ENCODE measurements around the gene S100A6. TPM values are rescaled to one million over a fixed set of nuclear protein-coding genes. Genes with fewer than 3 reads are reported as not detected.
A peak's percentile ranks its signal among the peaks of the same experiment; 100 is the strongest.

Gene S100A6
- total RNA-seq, 1 donor, result 1,303 TPM

DNA sequence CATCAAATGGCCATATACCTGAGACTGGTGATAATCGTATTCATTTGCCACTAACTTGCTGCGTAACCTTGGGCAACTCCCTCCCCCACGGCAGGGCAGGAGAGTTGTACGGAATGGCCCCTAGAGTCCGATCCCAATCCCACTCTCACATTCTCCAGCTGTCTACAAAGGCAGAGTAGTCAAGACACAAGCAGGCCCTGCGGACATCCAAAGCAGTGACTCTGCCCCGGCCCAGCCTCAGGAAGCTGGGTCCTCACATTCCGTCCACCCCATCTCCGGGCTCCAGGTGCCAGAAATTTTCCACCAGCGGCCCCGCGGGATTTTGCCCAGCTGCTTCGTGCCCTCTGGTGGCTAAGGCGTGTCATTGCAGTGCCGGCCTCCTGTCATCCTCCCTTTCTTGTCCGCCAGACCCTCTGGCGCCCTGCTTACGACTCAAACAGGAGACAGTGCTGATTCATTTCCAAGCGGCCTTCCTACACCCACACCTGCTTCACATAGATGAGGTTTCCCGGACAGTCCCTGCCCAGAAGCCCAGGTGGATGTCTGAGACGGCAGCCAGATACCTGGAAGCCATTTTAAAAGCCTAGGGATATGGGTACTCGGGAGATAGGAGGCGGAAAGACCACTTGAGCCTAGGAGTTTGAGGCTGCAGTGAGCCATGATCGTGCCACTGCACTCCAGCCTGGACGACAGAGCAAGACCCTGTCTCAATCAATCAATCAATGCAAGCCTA, 32.7 kb upstream of the S100A6 start:
- DNase-seq (ENCODE audit: low read depth), result peak; percentile 88
- no peak overlapping the region for H3K4me3 ChIP-seq (ENCODE audit: low read depth, low read length)
- TF ChIP-seq, protein P1, sequence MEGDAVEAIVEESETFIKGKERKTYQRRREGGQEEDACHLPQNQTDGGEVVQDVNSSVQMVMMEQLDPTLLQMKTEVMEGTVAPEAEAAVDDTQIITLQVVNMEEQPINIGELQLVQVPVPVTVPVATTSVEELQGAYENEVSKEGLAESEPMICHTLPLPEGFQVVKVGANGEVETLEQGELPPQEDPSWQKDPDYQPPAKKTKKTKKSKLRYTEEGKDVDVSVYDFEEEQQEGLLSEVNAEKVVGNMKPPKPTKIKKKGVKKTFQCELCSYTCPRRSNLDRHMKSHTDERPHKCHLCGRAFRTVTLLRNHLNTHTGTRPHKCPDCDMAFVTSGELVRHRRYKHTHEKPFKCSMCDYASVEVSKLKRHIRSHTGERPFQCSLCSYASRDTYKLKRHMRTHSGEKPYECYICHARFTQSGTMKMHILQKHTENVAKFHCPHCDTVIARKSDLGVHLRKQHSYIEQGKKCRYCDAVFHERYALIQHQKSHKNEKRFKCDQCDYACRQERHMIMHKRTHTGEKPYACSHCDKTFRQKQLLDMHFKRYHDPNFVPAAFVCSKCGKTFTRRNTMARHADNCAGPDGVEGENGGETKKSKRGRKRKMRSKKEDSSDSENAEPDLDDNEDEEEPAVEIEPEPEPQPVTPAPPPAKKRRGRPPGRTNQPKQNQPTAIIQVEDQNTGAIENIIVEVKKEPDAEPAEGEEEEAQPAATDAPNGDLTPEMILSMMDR (IDR thresholded peaks at IDR 0.05; ENCODE audit: insufficient read depth, low read length), result peak; percentile 98

DNA sequence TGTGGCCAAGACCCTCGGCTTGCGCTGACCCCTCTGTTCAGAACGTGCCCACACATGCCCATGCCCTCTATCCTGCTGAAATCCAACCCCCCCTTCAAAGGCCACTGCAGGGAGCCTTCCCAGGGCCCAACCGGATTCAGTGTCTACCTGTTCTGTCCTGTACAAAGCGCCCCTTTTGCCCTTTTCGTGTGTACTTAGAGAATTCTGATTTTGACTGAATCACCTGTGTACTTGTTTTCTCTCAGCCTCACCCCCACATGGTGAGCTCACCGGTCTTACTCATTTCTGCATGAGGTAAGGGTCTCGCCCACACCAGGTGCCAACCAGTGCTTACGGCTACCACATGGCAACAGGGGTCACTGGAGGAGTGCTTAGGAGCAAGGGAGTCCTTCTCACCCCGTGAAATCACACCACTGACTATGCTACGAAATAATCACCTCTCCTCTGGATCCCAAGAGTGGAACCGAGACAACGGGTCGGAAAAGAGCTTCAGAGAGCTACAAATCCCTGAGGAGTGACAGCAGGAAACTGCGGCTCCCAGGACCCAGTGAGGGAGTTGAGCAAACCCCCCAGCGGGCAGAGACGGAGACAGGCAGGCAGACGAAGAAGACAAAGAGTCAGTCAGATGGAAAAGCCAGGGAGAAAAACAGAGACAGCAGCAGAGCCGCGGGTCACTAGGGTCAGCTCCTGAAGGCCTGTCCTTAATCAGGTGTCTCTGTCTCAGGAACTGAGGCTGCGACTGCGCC, 32.0 kb upstream of the S100A6 start:
- no peak overlapping the region for H3K4me3 ChIP-seq (ENCODE audit: low read depth, low read length)
- peak; percentile 29 for DNase-seq (ENCODE audit: low read depth)
- TF ChIP-seq, protein P1 (IDR thresholded peaks at IDR 0.05; ENCODE audit: insufficient read depth, low read length), result no peak

DNA sequence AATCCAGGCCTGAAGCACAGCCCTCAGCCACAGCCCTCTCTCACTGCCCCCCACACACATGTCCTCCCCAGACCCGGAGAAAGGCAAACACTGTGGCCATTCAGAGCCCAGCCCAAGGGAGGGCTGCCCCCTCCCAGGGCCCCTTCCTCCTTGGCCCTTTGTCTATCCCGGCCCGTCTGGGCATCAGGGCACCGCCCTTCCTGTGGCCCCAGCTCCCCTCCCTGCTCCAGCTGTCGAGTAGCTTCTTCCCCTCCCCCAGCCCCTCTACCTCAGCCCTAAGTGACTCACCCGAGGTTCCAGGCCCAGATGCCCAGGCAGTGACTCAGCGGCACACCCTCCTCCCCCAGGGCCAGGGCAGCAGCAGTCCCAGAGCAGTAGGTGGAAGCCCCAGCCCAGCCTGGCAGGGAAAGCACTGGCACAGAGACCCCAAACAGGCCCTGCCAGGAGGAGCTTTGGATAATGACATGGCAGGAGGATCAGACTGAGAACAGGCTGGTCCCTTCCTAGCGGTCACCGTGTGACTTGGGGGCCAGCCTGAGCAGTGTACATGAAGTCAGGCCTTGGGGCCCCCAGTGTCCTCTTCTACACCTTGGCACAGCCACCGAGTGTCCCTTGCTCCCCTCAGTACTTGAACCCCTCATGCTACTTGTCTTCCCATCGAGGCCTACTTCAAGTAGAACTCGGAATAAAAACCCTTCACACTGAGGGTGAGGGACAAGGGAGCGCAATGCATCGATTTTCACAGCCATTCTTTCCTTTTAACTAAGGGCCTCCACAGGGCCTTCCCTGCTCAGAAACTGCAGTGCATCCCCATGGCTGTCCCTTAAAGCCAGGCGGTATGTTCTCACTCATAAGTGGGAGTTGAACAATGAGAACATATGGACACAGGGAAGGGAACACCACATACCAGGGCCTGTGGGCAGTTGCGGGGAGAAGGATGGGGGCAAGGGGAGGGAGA, 30.9 kb upstream of the S100A6 start:
- TF ChIP-seq, protein P1 (IDR thresholded peaks at IDR 0.05; ENCODE audit: insufficient read depth, low read length), result no peak
- no peak overlapping the region for H3K4me3 ChIP-seq (ENCODE audit: low read depth, low read length)
- DNase-seq (ENCODE audit: low read depth), result peak; percentile 98

DNA sequence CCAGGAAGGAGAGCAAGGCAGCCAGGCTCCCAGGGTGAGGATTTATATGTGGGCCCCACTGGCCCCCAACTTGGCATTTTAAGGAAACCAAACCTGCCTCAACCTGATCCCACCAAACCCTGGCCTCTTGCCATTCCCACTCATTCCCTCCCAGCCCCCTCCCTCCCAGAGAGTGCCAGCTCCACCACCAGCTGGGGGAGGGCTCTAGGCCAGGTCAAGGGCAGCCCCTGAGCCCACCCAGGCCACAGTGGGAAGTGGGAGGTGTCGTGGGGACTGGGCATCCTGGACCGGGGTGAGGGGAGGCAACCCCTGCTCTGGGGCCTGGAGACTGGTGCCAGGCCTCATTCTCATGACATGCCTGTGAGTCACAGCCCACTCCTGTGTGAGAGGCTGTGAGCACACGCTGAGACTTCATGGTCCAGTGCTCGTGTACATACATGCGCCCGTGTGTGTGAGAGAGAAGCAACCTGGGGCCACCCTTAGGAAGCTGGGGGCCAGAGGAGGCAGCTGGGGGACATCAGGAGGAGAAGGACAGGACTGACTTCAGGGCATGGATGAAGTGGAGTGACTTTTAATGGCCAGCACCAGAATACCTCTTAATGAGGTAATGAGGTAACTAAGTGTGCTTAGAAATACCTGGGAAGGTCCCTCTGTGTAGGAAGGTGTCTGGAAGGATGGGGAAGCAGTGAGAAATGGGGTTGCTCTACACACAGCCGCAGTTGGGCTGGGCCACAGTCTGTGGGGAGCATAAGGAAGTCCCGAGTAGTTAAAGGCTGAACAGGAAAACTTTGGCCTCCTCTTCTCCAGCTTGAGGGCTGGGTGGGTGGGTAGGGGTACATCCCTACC, 30.0 kb upstream of the S100A6 start, which contains the start of gene S100A2:
TSS of gene S100A2 (minus strand) at position 316 of the 846 bp plus-strand sequence. CDS start 1,967 bp downstream, outside the sequence.
- peak; percentile 92 for DNase-seq (ENCODE audit: low read depth)
- peak within 1 kb of the TSS; percentile 28 for H3K4me3 ChIP-seq (ENCODE audit: low read depth, low read length)
- TF ChIP-seq, protein P1 (IDR thresholded peaks at IDR 0.05; ENCODE audit: insufficient read depth, low read length), result no peak

DNA sequence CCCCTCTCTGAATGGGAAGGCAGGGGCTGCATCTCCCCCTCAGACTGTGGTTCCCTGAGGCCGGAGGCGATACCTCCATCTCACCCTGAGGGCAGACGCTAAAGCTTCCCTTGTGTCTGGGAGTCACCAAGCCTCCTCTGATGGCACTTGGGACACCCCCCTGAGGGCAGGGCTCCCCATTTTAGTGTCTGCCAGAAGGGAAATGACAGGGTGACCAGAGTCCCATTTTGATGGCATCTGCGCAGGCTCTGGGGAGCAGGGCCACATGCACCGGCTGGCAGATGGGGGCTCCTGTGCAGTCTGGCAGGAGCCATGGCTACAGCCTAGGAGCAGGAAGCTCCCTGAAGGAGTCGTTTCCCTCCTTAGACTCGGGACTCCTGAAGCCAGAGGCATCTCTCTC, 28.2 kb upstream of the S100A6 start:
- no peak overlapping the region for H3K4me3 ChIP-seq (ENCODE audit: low read depth, low read length)
- TF ChIP-seq, protein P1 (IDR thresholded peaks at IDR 0.05; ENCODE audit: insufficient read depth, low read length), result no peak
- no peak for DNase-seq (ENCODE audit: low read depth)
